ENCODE measurements around the gene GPR146. TPM values are rescaled to one million over a fixed set of nuclear protein-coding genes. Genes with fewer than 3 reads are reported as not detected.
A peak's percentile ranks its signal among the peaks of the same experiment; 100 is the strongest.

The GPR146 gene
- total RNA-seq, 1 experiment from 2014 or later = 1.8 TPM

GRCh38 chr7:1028044-1028770 is 16.1 kb upstream of the GPR146 start:
- CTCF ChIA-PET = interaction anchor here (0.9 kb wide), 1 partner anchor 148 kb away, joined by 5 read pairs; no protein-coding TSS in a partner anchor

GRCh38 chr7:1028775-1029636 is 15.3 kb upstream of the GPR146 start:
- Mint-ChIP-seq H3K9me3 (ENCODE audit: unreplicated experiment) (no peaks in the 10 kb centered on the region), H3K4me3 (ENCODE audit: unreplicated experiment) (peak overlapping the region; percentile 76), H3K4me1 (ENCODE audit: low read depth, unreplicated experiment) (no peaks in the 10 kb centered on the region), H3K27ac (ENCODE audit: unreplicated experiment) (peak overlapping the region; percentile 76), H3K27me3 (ENCODE audit: insufficient read depth, unreplicated experiment) (no peaks in the 10 kb centered on the region), H3K36me3 (ENCODE audit: insufficient read depth, unreplicated experiment) (peaks cover 20% of the 10 kb centered on the region)
- Histone ChIP-seq H3K9me3 (no peaks in the 10 kb centered on the region), H3K4me3 (ENCODE audit: low read depth, low read length) (peak overlapping the region; percentile 69), H3K27me3 (replicated peaks; ENCODE audit: control insufficient read depth, insufficient read depth, low read length) (no peaks in the 10 kb centered on the region), H3K36me3 (ENCODE audit: control insufficient read depth, insufficient read depth, low read length) (peaks cover 7% of the 10 kb centered on the region), H3K4me1 (peaks cover 11% of the 10 kb centered on the region)
- no peak for TF ChIP-seq CTCF (IDR thresholded peaks at IDR 0.05; ENCODE audit: insufficient read depth in 1 of 2, low read depth in 1 of 2, low read length in 1 of 2, severe bottlenecking in 1 of 2, unreplicated experiment in 1 of 2)
- ChIA-PET CTCF (no interaction called here), POLR2A (no interaction called here)
- BruUV-seq (replicated peaks) = TSS peak; percentile 84
- intact Hi-C loops (cut with micrococcal nuclease; ENCODE audit: unreplicated experiment) = no loop called here
- peak; percentile 84 to 92 for DNase-seq

More at GRCh38 chr7:1028044-1028770, 16.1 kb upstream of the GPR146 start:
- Histone ChIP-seq H3K36me3 (ENCODE audit: control insufficient read depth, insufficient read depth, low read length) (peaks cover 7% of the 10 kb centered on the region), H3K4me1 (peaks cover 11% of the 10 kb centered on the region), H3K27me3 (replicated peaks; ENCODE audit: control insufficient read depth, insufficient read depth, low read length) (no peaks in the 10 kb centered on the region), H3K9me3 (no peaks in the 10 kb centered on the region), H3K4me3 (ENCODE audit: low read depth, low read length) (peak overlapping the region; percentile 69)
- Mint-ChIP-seq H3K9me3 (ENCODE audit: unreplicated experiment) (no peaks in the 10 kb centered on the region), H3K27me3 (ENCODE audit: insufficient read depth, unreplicated experiment) (no peaks in the 10 kb centered on the region), H3K27ac (ENCODE audit: unreplicated experiment) (peak overlapping the region; percentile 76), H3K4me1 (ENCODE audit: low read depth, unreplicated experiment) (no peaks in the 10 kb centered on the region), H3K4me3 (ENCODE audit: unreplicated experiment) (peak overlapping the region; percentile 76), H3K36me3 (ENCODE audit: insufficient read depth, unreplicated experiment) (peaks cover 28% of the 10 kb centered on the region)
- POLR2A ChIA-PET = no interaction called here
- peak; percentile 90 to 95 for DNase-seq
- BruUV-seq (replicated peaks) = no TSS peak
- intact Hi-C loops (cut with micrococcal nuclease; ENCODE audit: unreplicated experiment) = no loop called here
- no peak for TF ChIP-seq CTCF (IDR thresholded peaks at IDR 0.05; ENCODE audit: insufficient read depth in 1 of 2, low read depth in 1 of 2, low read length in 1 of 2, severe bottlenecking in 1 of 2, unreplicated experiment in 1 of 2)

- Mint-ChIP-seq H3K36me3 (ENCODE audit: insufficient read depth, unreplicated experiment) (peaks cover 15% of the 10 kb centered on the region), H3K4me1 (ENCODE audit: low read depth, unreplicated experiment) (no peaks in the 10 kb centered on the region), H3K9me3 (ENCODE audit: unreplicated experiment) (no peaks in the 10 kb centered on the region), H3K4me3 (ENCODE audit: unreplicated experiment) (peak overlapping the region; percentile 76), H3K27ac (ENCODE audit: unreplicated experiment) (peak overlapping the region; percentile 76), H3K27me3 (ENCODE audit: insufficient read depth, unreplicated experiment) (no peaks in the 10 kb centered on the region)
- BruUV-seq (replicated peaks) = no TSS peak
- ChIA-PET POLR2A (no interaction called here), CTCF (no interaction called here)
- Histone ChIP-seq H3K9me3 (no peaks in the 10 kb centered on the region), H3K4me1 (peaks cover 11% of the 10 kb centered on the region), H3K36me3 (ENCODE audit: control insufficient read depth, insufficient read depth, low read length) (peaks cover 7% of the 10 kb centered on the region), H3K4me3 (ENCODE audit: low read depth, low read length) (no peak overlapping the region), H3K27me3 (replicated peaks; ENCODE audit: control insufficient read depth, insufficient read depth, low read length) (no peaks in the 10 kb centered on the region)
- DNase-seq = no peak
- TF ChIP-seq CTCF (IDR thresholded peaks at IDR 0.05; ENCODE audit: insufficient read depth in 1 of 2, low read depth in 1 of 2, low read length in 1 of 2, severe bottlenecking in 1 of 2, unreplicated experiment in 1 of 2) = no peak
- intact Hi-C loops (cut with micrococcal nuclease; ENCODE audit: unreplicated experiment) = no loop called here
Measured at GRCh38 chr7:1029637-1030443, 14.5 kb upstream of the GPR146 start.
